Measurements from ENCODE around the gene GASK1B.

The GASK1B gene

DNA sequence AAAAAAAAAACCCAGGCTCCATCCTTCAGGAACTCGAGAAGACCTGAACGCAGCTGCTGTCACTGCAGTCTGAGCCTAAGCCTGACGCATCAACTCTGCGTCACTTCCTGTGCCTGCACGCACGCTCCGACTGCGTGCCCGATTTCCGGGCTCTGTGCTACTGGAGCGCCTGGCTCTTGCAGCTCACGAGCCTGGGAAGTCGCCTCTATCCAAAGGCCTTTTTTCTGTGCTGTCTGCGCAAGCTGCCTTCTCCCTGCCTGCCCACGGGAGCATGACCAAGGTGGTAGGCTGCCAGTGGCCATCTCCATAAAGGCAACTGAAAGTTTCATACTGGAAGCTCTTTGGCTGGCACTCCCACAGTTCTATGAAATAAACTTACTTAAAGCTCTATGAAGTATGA is 9.9 kb upstream of the GASK1B start:
- no peak for DNase-seq

DNA sequence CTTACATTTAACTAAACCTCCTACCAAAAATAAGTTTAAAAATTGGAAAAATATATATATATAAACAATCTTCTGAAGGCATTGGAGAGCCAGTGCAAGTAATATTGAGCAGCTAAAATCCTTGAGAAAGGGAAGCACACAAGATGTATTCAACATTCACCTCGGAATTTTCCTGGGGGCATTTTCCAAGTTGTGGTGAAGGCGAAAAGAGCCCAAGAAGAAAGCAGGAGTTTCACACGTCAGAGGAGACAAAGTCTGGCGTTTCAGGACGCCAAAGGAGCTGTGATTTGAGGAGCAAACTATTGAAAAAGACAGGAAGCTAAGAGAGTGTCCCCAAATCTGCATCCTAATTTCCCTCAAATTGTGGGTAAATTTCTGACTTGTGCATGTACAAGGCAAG is 9.1 kb upstream of the GASK1B start:
- no peak for DNase-seq

DNA sequence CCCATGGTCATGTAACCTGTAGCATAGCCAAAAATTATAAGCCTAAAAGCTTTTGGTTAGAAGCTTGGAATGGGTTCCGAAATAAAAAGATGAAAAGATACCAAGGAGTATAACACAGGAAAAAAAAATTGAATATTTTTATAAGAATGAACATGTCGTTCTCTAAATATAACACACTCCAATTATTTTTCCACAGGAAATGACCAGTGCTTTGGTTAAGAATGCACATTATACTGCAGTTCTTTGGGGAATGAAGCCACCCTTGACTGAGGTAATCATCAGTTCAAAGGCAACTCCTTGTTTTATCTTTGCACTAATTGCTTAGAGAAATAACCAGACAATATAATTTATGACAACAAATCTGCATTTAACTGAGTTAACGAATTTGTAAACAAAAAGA is 6.6 kb upstream of the GASK1B start:
- no peak for DNase-seq

DNA sequence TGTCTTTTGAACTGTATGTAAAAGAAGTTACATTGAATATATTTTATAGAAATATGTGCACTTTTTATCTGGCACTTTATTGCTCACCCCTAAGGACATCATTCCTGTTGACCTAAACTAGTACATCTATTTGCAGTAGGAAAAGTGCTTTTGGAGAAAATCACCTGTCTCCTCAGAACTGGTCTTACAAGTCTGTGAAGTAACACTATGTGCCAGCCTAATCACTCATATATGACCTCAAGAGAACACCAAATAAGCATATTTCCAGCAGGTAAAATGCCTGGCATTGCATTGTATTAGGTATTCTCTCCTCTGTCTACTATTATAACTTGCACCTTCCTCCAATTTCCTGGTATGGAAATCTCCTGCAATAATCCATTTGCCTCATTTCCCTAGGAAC is 4.0 kb upstream of the GASK1B start:
- no peak for DNase-seq

DNA sequence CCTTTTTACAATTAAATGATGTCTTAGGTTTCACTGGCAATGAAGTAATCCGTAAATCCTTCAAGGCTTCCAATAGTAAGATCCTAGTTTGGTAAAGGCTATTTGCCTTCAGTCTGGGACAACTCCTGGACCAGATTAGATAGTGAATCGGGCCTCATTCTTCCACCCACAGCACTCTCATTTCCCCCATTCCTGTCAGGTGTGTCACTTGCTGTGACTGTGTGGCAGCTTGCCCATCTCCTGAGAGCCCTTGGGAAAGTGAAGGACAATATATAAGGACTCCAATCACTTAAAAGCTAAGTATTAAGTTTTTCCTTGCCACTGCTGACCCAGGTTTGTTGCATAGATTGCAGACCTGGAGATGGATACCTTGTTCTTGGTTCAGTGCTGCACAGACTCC is 3.3 kb upstream of the GASK1B start:
- no peak for DNase-seq

DNA sequence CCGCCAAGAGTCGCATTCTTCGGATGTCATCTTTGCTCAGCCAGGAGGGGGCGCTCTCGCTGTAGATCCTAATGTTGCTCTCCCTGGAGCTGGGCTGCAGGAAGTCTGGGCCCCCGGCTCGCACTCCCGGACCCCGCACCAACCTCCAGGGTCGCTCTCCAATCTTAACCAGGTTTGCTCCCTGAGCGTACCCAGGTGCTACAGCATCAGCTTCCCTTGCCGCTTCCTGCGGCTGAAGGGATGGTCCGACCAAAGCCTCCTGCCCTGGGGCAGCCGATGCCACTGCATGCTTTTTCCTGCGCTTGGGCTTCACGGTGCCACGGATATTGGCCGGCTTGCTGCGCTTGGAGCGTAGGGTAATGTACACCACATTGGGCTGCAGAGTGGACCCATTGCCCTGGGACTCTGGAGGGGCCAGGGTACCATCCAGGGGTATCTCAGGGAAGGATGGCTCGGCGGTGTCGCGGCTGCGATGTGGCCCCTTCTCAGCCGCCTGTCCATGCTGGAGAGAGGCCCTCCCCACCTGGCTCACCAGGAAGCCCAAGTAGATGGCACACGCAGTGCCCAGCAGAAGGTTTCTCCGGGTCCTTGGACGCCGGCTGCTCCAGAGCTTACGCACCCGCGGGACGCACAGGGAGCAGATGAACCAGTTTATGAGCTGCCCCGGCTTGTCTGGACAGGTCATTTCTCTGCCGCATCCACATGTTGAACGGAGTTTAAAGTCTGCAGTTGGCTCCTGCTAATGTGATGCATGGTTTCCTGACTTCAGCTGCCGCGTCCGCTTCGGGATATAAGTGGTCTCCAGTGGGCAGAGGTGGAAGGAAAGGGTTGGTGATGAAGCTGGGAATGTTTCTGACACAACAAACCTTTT is 1.9 kb downstream of the GASK1B start:
- DNase-seq, result no peak

DNA sequence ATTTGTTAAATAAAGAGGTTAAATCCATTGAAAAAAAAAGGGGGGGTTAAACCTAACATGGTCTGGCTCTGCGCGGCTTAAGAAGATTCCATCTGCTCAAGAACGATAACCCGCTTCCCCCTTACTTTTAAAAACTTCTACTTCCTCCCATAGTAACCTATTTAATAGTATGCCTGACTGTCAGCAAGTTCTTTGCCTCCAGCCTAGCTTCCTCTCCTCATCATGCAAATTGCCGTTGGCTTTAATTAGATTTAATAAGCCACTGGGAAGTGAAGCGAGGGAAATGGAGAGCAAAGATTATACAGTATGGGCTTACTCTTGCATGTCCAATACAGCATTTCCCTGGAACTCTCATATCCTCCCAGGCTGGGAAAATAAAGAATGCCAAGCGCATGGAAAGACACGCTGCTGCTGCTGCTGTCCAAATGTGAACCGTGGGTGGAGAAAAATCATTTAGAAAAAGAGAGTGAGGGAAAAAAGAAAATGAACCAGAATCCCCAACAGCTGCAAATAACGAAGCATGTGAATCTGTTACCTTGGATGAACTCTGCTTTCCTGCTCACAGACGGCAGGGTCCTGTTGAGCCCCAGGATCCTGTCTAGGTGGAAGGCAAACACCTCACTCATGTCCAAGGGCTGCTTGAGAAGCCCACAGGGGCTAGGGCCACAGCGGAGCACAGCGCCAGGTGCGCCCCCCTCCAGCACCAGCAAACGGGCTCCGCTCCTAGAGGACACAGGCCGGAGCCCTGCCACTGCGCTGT is 2.7 kb downstream of the GASK1B start:
- no peak for DNase-seq

DNA sequence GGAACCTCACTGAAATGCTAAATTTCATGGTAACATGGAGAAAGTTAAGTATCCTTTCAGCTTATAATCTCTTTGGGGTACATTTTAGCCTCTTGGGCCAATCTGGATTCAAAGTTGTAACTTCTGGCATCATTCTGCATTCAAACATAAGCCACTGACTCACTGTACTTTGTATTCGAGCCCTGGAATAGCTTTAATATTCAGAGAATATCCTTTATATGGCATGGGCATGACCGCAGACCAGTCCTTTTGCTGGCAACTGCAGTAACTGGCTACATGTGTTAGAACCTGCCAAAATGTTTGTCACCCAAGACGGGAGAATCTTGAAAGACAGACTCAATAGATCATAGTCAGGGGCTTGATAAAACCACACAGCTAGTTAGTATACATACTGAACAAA is 3.3 kb downstream of the GASK1B start:
- DNase-seq, result no peak

DNA sequence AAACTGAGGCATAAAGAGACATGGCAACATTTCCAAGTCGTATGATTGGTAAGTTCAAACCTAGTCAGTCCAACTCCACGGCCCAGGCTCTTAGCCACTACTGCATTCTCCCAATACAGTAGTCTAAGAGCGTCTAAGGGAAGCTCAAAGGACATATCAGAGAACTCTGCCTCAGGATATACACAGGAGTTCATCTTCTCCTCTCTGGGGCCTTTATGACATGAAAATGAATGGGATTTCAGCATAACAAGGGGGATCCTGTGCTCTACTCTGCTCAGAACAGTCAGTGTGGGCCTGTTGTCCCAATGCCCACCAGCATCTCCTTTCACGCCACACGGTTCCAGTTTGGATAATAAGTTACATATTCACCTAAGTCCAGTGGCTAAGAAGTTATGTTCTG is 4.2 kb downstream of the GASK1B start:
- DNase-seq, result no peak

DNA sequence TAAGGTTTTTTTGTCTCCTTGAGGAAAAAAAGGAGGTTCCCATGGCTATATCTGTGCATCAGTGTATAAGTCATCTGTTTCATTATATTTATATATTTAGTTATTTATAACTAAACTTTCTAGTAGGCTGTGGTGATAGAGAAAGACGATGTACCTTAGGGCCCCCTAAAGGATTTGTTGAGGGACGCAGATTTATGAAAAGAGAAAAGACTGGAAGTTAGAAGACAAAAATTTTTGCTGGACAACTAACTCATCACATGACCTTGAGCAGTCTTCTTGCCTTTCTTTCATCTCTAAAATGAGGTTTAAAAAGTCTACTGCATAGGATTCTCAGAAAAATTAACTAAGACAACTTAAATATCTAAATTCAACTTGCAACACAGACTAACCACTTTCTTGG is 6.1 kb downstream of the GASK1B start:
- DNase-seq, result no peak

DNA sequence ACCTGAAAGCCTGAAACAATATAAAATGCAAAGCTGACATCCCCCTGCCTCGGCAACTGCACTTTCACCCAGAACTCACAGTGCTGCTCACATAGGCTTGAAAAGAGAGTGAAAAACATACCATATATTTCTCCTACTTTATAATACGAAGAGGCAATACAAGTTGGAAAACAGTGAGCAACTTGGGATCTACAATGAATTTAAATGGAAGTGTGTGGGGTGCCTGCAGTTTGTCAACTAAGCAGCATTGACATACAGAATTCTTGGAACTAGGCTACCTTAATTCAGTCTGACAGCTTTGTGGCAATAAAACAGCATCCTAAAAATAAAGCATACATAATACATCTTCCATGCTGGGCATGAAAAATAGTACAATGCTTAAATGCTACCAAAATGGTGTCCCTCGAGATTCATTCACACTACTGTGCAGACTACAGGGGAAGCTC is 8.0 kb downstream of the GASK1B start:
- no peak for DNase-seq

DNA sequence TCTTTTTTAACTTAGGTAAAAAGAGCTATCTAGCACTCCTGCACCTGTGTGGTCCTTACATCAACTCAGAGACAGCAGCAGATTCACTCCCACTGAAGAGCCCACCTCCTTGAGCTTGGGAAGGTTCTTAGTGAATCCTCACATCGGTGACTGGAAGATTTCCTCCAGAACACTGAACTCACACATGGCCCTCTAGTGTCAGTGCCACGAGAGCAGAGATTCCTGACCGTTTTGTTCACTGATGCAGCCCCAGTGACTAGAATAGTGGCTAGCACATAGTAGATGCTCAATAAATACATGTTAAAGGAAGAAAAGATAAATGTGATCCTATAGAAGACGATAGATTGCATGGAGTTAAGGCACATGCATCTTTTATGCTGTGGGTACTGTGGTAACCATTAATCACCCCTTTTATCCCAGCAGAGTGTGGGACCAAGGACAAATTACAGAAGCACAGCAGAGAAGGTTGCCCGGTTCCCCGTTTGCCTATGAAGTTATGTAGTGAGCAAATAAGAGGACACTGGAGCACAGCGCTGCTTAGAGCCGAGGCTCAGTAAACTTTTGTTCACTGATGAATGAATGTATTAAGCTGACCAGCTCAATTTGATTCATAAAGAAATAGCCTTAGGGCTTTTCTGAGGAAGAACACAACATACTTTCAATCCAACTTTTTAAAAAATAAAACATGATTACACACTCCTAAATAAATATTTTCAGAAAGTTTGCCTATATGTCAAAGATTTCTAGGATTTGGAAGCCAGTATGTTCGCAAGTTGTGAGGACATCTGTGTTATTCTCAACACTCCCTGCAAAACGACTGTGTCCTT is 8.7 kb downstream of the GASK1B start:
- DNase-seq, result no peak

DNA sequence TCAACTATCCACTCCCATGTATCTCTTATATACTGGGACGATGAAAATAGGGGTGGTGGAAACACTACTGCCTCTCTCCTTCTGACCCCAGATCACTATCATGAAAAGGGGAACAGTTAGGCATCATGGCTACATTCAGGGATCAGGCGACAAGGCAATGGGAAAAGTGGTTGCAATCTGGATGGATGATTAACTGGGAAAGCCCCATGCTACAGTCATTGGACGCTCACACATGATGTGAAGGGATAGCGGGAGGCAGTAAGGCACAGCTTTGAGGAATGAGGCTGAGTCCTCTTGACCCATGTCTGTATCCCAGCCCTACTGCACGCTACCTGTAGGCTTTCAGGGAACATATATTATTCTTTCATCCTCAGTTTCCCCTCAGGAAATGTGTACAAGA is 10.2 kb downstream of the GASK1B start:
- DNase-seq, result no peak

DNA sequence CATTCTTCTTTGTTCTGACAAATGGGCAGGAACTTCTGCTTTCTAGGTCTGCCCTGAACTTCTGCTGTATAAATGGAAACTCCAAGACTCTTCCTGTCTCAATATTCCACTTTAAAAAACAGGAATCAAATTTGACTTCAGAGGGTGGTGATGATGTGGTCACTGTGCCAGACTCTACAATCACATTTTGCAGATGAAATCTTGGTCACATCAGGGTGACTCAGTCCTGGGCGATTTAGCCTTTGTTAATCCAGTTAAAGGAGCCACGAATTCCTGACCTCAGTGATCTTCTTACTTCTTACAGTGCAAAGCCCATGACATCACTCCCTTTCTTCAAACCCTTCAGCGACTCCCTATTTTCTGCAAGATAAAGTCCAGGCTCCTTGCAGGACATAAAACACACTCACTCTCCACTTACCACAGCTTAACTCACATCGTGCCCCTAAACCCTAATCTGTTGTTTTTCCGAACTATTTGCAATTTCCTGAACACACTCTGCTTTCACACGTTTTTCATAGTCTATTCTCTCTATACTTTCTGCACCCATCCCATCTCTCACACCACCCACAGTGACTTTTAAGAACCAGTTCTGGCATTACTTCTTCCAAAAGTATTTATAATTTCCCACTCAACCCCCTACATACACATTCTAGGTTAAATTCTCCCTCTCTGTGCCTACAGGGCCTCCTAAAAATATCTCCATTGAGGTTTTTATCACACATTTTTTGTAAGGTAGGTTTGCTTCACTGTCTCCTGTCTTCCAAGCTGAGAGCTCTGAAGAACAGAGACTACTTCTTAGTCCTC is 11.1 kb downstream of the GASK1B start:
- no peak for DNase-seq

DNA sequence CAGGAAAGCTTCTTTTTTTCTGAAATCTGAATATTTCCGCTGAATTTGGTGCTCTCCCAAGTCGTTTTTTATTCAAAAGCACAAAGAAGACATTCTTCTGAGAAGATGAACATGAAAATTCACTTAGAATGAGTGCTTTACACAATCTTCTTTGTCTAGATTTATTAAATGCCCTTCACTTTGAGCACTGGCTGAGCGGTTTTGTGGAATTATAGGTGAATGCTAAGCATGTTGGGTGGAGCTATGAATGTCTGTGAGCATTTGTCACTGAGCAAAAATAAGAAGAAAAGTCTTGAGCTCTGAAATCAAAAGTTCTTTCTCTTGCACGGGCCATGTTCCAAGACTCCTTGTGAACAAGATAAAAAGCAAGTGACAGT is 13.1 kb downstream of the GASK1B start:
- no peak for DNase-seq

DNA sequence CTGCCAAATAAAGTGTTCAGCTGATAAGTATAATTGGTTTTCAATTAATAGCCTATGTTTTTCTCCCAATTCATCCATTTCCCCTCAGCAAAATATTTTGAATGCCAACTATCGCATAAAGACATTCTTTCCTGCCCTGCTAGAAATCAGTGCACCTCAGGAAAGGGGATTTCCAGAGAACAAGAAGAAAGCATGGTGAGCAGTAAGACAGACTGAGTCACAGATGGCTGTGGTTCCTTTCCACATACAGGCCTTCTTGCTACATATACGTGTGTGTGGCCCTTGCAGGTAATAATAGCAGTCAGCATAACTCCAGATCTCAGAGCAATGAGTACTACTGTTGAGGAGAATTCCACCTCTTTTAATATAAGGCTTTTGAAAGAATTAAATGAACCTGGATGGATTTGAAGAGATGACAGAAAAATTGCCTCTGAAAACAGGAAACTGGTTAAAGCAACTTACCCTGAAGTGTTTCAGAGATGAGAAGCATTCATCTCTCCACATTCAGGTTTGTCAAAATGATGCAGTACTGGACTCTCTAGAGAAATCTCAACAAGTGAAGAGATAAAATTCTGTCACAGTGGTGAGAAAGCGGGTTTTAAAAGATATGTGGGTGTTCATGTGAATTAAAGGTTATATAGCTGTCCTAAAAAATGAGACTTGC is 13.6 kb downstream of the GASK1B start:
- DNase-seq, result no peak

DNA sequence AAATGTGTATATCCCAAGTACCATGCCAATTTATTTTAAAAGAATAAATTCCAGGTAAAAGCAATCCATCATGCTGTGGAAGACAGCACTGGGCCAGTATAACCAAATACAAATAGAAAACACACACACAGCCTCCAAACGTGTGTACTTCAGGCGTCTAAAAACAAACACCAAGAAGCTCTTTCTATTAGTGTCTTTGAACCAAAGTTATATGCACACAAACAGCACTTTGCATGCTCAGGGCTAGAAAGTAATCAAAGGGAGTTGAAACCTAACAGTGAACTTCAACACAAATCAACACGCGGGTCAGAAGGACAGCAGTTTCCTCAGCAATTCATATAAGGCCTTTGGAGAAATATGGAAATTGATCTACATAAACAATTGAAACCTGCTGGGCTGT is 15.4 kb downstream of the GASK1B start:
- DNase-seq, result no peak

DNA sequence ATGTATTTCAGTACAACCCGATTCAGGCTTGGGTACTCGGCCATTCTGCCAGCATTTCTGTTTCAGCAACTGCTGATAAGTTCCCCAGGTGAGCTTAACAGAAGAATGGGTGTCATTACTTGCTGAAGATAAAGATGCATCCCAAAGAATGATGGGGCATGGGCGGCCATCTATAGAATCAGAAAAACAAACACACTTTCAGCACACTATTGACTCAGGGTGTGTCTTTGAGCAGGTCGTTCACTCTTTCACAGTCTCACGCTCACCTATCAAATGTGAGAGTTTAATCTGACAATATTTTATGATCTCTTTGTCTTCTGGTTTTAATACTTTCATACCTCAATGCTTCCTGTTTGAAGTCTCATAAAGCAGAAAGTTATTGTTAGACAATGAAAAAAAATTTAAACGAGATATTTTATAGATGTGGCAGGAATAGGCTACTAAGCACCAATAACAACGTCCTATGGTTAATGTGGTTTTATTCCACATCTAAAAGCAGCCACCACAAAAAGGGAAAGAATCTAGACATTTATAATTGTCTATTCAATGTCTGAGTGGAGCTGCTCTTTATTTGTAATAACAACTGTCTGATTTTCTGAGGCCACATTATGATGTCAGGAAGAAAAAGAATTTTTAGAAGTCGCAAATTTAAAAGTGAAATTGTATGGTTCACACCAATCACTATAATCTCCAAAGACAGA is 17.0 kb downstream of the GASK1B start:
- no peak for DNase-seq

DNA sequence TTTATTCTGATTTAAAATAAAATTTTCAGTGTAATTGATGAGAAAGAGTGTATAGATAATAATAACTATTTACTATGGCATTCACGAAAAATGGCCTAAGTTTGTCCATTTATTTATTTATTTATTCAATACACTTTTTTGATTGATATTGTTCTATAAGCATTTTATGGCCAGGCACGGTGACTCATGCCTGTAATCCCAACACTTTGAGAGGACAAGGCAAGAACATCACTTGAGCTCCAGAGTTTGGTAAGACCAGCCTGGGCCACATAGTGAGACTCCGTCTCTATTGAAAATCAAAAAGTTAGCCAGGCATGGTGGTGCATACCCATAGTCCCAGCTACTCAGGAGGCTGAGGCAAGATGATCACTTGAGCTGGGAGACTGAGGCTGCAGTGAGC is 25.7 kb downstream of the GASK1B start:
- DNase-seq, result no peak

DNA sequence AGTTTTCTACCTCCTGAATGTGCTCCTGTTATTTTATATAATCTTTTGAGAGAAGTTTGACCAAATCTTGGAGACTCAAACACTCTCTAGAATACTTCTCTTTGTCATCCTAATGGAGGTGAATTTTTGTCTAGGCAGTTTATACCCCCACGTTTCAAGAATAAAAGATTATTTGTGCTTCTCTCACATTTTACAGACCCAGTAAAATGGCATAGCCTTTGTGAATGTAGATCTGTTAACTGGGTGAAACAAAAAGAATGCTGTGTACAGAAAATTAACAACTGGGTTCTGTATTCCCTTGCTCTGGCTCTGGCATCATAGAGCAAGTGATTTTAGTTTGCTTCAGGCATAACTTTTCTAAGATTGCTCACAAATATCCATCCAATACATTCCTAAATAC is 26.1 kb downstream of the GASK1B start:
- no peak for DNase-seq

DNA sequence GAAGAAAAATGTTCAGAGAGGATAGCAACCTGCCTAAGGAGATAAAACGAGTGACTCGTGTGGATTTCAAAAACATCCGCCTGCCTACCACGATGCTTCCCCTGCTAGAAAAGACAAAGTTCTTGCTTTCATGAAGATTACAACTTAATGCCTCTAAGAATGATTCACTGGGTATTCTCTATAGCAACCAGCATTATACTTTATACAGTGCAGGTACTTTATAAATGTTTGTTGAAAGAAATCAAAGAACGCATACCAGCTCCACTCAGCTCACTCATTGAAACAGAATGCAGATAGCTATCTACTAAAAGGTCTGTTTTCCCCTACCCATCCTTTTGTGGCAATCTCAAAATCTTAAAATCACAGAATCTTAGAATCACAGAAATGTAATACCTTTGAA is 33.7 kb downstream of the GASK1B start:
- no peak for DNase-seq

DNA sequence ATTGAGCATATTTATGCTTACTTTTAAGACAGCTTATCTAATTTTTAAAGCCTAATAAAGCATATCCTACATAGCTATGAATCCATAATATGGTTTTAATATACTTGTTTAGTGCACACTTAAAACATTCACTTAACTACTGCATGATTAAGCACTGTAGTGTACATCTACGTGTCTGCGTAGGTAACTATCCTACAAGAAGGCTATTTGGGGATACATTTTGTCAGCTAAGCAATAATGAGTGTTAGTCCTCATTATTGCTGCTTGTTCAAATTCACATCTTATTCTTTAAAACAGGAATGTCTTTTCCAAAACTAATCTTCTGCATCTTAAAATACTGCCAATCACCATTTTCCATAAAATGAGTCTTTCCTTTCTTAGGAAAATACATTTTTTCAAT is 38.6 kb downstream of the GASK1B start:
- DNase-seq, result no peak
